A549 (cell line): ENCODE results near the gene RIPOR2. TPM values are rescaled to one million over a fixed set of nuclear protein-coding genes. Genes with fewer than 3 reads are reported as not detected.

Source experiments
- ATAC-seq, 2 experiments: fragments of 200-7000 bp in 1 of 2; fragments of >200 bp in 1 of 2; cut with Nextera tagmentation in 1 of 2; cut with Tn5 transposase in 1 of 2; 3 replicates each; pipeline versions ENCODE4 v1.8.0 to v1.9.1; 2018 to 2020; ENCODE audit warnings: mild to moderate bottlenecking in 1 of 2, moderate library complexity in 1 of 2
- CTCF ChIA-PET: fragments of 300-600 bp; sonication (Branson Sonifier 250); formaldehyde crosslinking; extraction: SDS; loops from one replicate; lab custom pipeline; 2021; ENCODE audit warnings: antibody characterized with exemption, inconsistent platforms; lab: Yijun Ruan, JAX
- POLR2A ChIA-PET: fragments of 350-600 bp; formaldehyde crosslinking; extraction: SDS; loops from one replicate; lab custom pipeline; 2021; ENCODE audit warnings: antibody characterized with exemption, inconsistent platforms; lab: Yijun Ruan, JAX
- DNase-seq, 2 experiments: peaks; one replicate each; pipeline versions ENCODE4 v3.0.0 to v3.0.0-alpha.2; 2011 to 2016; ENCODE audit warnings: low read depth in 1 of 2, low spot score in 1 of 2
- FAIRE-seq: peaks from 2 replicates; lab custom pipeline; 2011; peaks lifted over from hg19 to GRCh38; lab: Jason Lieb, UNC
- H3K27ac ChIP-seq, 2 experiments: fragments of >200 bp; sonication (Bioruptor Twin); formaldehyde crosslinking; 3 replicates each; pipeline ENCODE4 v1.5.1; 2016 to 2017
- H3K4me1 ChIP-seq: fragments of >200 bp; sonication (Bioruptor Twin); formaldehyde crosslinking; 3 replicates; pipeline ENCODE4 v1.6.1; 2016
- H3K4me2 ChIP-seq: fragments of >200 bp; sonication (Bioruptor Twin); formaldehyde crosslinking; 3 replicates; pipeline ENCODE4 v1.6.1; 2016
- H3K4me3 ChIP-seq: fragments of >200 bp; sonication (Bioruptor Twin); formaldehyde crosslinking; 3 replicates; pipeline ENCODE4 v1.5.1; 2016
- H3K9me3 ChIP-seq: fragments of >200 bp; sonication (Bioruptor Twin); formaldehyde crosslinking; 3 replicates; pipeline ENCODE4 v1.6.1; 2016
- CBX2 ChIP-seq: fragments of 200-600 bp; sonication (generic); IDR thresholded peaks from 2 replicates; pipeline ENCODE4 v1.6.1; 2016; ENCODE audit warnings: low read depth, mild to moderate bottlenecking, borderline replicate concordance
- CHD4 ChIP-seq: fragments of 200-600 bp; sonication (generic); IDR thresholded peaks from 2 replicates; pipeline ENCODE4 v1.6.1; 2016; ENCODE audit warnings: antibody characterized with exemption, mild to moderate bottlenecking, borderline replicate concordance
- EHF ChIP-seq: fragments of 250-450 bp; sonication (Bioruptor Pico); IDR thresholded peaks from 2 replicates; pipeline ENCODE4 v1.5.0; 2020; ENCODE audit warnings: mild to moderate bottlenecking
- EHMT2 ChIP-seq: fragments of 200-600 bp; sonication (generic); IDR thresholded peaks from 2 replicates; pipeline ENCODE4 v1.6.1; 2016; ENCODE audit warnings: antibody characterized with exemption, low read depth, mild to moderate bottlenecking, moderate library complexity
- FOSB ChIP-seq: fragments of 250-450 bp; sonication (Bioruptor Pico); IDR thresholded peaks from 2 replicates; pipeline ENCODE4 v1.5.0; 2020; ENCODE audit warnings: mild to moderate bottlenecking, moderate library complexity
- FOSL2 ChIP-seq, 2 experiments: fragments of 450-650 bp in 1 of 2; fragments of >200 bp in 1 of 2; sonication (Bioruptor Twin) in 1 of 2; formaldehyde crosslinking; IDR thresholded peaks; 2 replicates each; pipeline versions ENCODE4 v1.5.0 to v1.6.1; 2016 to 2020; ENCODE audit warnings: mild to moderate bottlenecking in 1 of 2, moderate library complexity in 1 of 2
- GATA3 ChIP-seq: IDR thresholded peaks from 2 replicates; pipeline ENCODE4 v1.6.1; 2012; ENCODE audit warnings: borderline replicate concordance
- HEYL ChIP-seq: fragments of 250-450 bp; sonication (Bioruptor Pico); IDR thresholded peaks from 2 replicates; pipeline ENCODE4 v1.8.0; 2021; ENCODE audit warnings: mild to moderate bottlenecking, moderate library complexity
- HOXA7 ChIP-seq: fragments of 250-450 bp; sonication (Bioruptor Pico); IDR thresholded peaks from 2 replicates; pipeline ENCODE4 v1.5.0; 2020; ENCODE audit warnings: mild to moderate bottlenecking, moderate library complexity
- KDM1A ChIP-seq: fragments of 200-600 bp; sonication (generic); IDR thresholded peaks from 2 replicates; pipeline ENCODE4 v1.6.1; 2016; ENCODE audit warnings: low read depth, mild to moderate bottlenecking
- NFE2L2 ChIP-seq: fragments of 150-350 bp; conservative IDR thresholded peaks from 2 replicates; pipeline ENCODE4 v1.6.1; 2014; ENCODE audit warnings: low read length
- NR3C1 ChIP-seq: fragments of >200 bp; sonication (Bioruptor Twin); formaldehyde crosslinking; IDR thresholded peaks from 3 replicates; pipeline ENCODE4 v1.6.1; 2017
- PHF8 ChIP-seq: fragments of 200-600 bp; sonication (generic); IDR thresholded peaks from 2 replicates; pipeline ENCODE4 v1.6.1; 2016; ENCODE audit warnings: low read depth, mild to moderate bottlenecking, antibody characterized with exemption, moderate library complexity, borderline replicate concordance
- POLR2A ChIP-seq: IDR thresholded peaks from 2 replicates; pipeline ENCODE4 v1.6.1; 2012; ENCODE audit warnings: mild to moderate bottlenecking, low read length
- POLR2AphosphoS2 ChIP-seq: conservative IDR thresholded peaks from 2 replicates; pipeline ENCODE4 v1.6.1; 2012; ENCODE audit warnings: low read length, improper control_type of control experiment, inconsistent platforms
- RNF2 ChIP-seq: fragments of 200-600 bp; sonication (generic); IDR thresholded peaks from 2 replicates; pipeline ENCODE4 v1.6.1; 2016; ENCODE audit warnings: low read depth, mild to moderate bottlenecking, antibody characterized with exemption, moderate library complexity, borderline replicate concordance
- SREBF2 ChIP-seq: fragments of 450-650 bp; IDR thresholded peaks from 2 replicates; pipeline ENCODE4 v1.6.1; 2014; ENCODE audit warnings: mild to moderate bottlenecking, moderate library complexity
- TFCP2L1 ChIP-seq: fragments of 250-450 bp; sonication (Bioruptor Pico); IDR thresholded peaks from 2 replicates; pipeline ENCODE4 v1.5.0; 2021; ENCODE audit warnings: mild to moderate bottlenecking
- USF2 ChIP-seq: fragments of 450-650 bp; IDR thresholded peaks from 2 replicates; pipeline ENCODE4 v1.6.1; 2014; ENCODE audit warnings: antibody characterized with exemption
- ZC3H11A ChIP-seq: fragments of 450-650 bp; IDR thresholded peaks from 2 replicates; pipeline ENCODE4 v1.6.1; 2014; ENCODE audit warnings: antibody characterized with exemption, mild to moderate bottlenecking
- WGBS: methylation state at CpG from one replicate; pipeline ENCODE4 v1.1.6; 2017; ENCODE audit errors: missing lambda C conversion rate; 5-methylcytosine and 5-hydroxymethylcytosine counted together
- polyA plus RNA-seq, 4 experiments: library from polyadenylated mRNA; depleted of rRNA in 3 of 4; stranded (reverse); fragments of >200 nt; fragmentation: RNase III in 1 of 4; extraction: RNeasy Plus Mini Kit Qiagen cat#74134 plus additional on column Dnase treatment in 1 of 4; gene quantifications; 2 replicates in 3 of 4; 3 replicates in 1 of 4; pipeline ENCODE4 v1.2.3, GENCODE V29; 2011 to 2017
- TF ChIP-seq, protein P1 (sequence below): fragments of 200-600 bp; sonication (generic); IDR thresholded peaks from 2 replicates; pipeline ENCODE4 v1.6.1; 2016; ENCODE audit warnings: antibody characterized with exemption, mild to moderate bottlenecking, moderate library complexity

Gene RIPOR2
- polyA plus RNA-seq, 2 of the 4 experiments (the other 2 are of a cell fraction), result 0.01 TPM; not detected in 1

DNA sequence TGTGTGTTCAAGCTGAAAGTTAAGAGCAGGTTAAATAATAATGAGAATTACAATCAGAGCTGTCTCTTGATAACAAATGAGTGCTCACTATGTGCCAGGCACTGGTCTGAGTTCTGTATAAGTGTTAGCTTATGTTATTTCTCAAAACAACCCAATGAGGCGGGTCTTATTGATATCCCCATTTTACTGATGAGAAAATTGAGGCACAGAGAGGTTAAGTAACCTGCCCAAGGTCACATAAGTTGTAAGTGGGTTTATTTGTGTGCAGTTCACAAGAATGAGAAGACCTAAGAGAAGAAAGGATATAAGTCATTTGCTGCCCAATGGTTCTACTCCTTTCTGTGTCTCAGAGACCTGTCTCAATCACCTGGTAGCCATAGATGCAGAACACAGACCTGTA, 103.0 kb downstream of the RIPOR2 start:
- POLR2A ChIA-PET, result no interaction called here
- no peak for TF ChIP-seq EHMT2
- TF ChIP-seq NFE2L2, result no peak
- TF ChIP-seq EHF (CRISPR knock-in tag), result no peak
- no peak for TF ChIP-seq POLR2A
- no peak for TF ChIP-seq HEYL (CRISPR knock-in tag)
- TF ChIP-seq FOSB (CRISPR knock-in tag), result no peak
- TF ChIP-seq TFCP2L1 (CRISPR knock-in tag), result no peak
- TF ChIP-seq KDM1A, result no peak
- TF ChIP-seq CHD4, result no peak
- no peak for TF ChIP-seq NR3C1
- TF ChIP-seq CBX2, result no peak
- no peak for TF ChIP-seq POLR2AphosphoS2
- no peak for TF ChIP-seq HOXA7 (CRISPR knock-in tag)
- no peak for TF ChIP-seq ZC3H11A
- TF ChIP-seq PHF8, result no peak
- no peak for TF ChIP-seq USF2
- no peak for TF ChIP-seq RNF2
- TF ChIP-seq, all 56 proteins: peak for 0
- Histone ChIP-seq H3K27ac (no peak overlapping the region), H3K4me3 (no peak overlapping the region), H3K4me1 (no peaks in the 10 kb centered on the region), H3K9me3 (no peaks in the 10 kb centered on the region), H3K4me2 (no peak overlapping the region)
- CTCF ChIA-PET, result interaction anchor here (1.3 kb wide), 1 partner anchor 12 kb away, joined by 3 read pairs; no protein-coding TSS in a partner anchor
- DNase-seq (no peak), ATAC-seq (no peak), FAIRE-seq (no peak)
- WGBS, result 59% methylated on average over 1 of the region's 1 CpG

- DNase-seq, result no peak
Observed at GRCh38 chr6:24831771-24832716, 103.7 kb downstream of the RIPOR2 start.

More at GRCh38 chr6:24831771-24832716, 103.7 kb downstream of the RIPOR2 start:
- CTCF ChIA-PET, result no interaction called here
- TF ChIP-seq EHF (CRISPR knock-in tag), result no peak
- TF ChIP-seq SREBF2, result no peak
- no peak for TF ChIP-seq GATA3
- TF ChIP-seq POLR2AphosphoS2, result no peak
- no peak for TF ChIP-seq FOSL2 (IDR thresholded peaks at IDR 0.05)
- TF ChIP-seq FOSL2 (CRISPR knock-in tag; IDR thresholded peaks at IDR 0.05), result no peak
- TF ChIP-seq, protein P1, sequence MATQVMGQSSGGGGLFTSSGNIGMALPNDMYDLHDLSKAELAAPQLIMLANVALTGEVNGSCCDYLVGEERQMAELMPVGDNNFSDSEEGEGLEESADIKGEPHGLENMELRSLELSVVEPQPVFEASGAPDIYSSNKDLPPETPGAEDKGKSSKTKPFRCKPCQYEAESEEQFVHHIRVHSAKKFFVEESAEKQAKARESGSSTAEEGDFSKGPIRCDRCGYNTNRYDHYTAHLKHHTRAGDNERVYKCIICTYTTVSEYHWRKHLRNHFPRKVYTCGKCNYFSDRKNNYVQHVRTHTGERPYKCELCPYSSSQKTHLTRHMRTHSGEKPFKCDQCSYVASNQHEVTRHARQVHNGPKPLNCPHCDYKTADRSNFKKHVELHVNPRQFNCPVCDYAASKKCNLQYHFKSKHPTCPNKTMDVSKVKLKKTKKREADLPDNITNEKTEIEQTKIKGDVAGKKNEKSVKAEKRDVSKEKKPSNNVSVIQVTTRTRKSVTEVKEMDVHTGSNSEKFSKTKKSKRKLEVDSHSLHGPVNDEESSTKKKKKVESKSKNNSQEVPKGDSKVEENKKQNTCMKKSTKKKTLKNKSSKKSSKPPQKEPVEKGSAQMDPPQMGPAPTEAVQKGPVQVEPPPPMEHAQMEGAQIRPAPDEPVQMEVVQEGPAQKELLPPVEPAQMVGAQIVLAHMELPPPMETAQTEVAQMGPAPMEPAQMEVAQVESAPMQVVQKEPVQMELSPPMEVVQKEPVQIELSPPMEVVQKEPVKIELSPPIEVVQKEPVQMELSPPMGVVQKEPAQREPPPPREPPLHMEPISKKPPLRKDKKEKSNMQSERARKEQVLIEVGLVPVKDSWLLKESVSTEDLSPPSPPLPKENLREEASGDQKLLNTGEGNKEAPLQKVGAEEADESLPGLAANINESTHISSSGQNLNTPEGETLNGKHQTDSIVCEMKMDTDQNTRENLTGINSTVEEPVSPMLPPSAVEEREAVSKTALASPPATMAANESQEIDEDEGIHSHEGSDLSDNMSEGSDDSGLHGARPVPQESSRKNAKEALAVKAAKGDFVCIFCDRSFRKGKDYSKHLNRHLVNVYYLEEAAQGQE, result no peak
- Histone ChIP-seq H3K27ac (no peak overlapping the region), H3K9me3 (no peaks in the 10 kb centered on the region), H3K4me1 (no peaks in the 10 kb centered on the region; the same call in 2 of the 3 replicates), H3K4me2 (no peak overlapping the region), H3K4me3 (no peak overlapping the region)
- WGBS, result 55% methylated on average over 10 of the region's 10 CpGs
- no peak for FAIRE-seq
- POLR2A ChIA-PET, result no interaction called here
- ATAC-seq, result no peak
